OCI-LY1 (cell line): ENCODE data around the gene REXO1.

Experiments
- H2AFZ ChIP-seq: fragments of 200-600 bp; sonication (generic), shearing (Covaris generic); 2 replicates; pipeline ENCODE4 v1.6.0; 2014; ENCODE audit warnings: antibody characterized with exemption, mild to moderate bottlenecking, low read length
- H3F3A ChIP-seq: fragments of 200-600 bp; sonication (generic), shearing (Covaris generic); 2 replicates; pipeline ENCODE4 v1.6.0; 2014; ENCODE audit warnings: mild to moderate bottlenecking, antibody characterized with exemption, low read length, moderate library complexity; ENCODE audit not compliant: insufficient read depth
- H3K27ac ChIP-seq: fragments of 200-600 bp; sonication (generic); 2 replicates; pipeline ENCODE4 v1.5.1; 2014; ENCODE audit warnings: low read length, mixed run types, mild to moderate bottlenecking, low read depth; ENCODE audit not compliant: poor library complexity, severe bottlenecking
- H3K27me3 ChIP-seq: fragments of 200-600 bp; sonication (generic); 2 replicates; pipeline ENCODE4 v1.6.0; 2014; ENCODE audit warnings: antibody characterized with exemption, mild to moderate bottlenecking, low read length, moderate library complexity; ENCODE audit not compliant: insufficient read depth
- H3K36me3 ChIP-seq: fragments of 200-600 bp; sonication (generic); 2 replicates; pipeline ENCODE4 v1.6.1; 2014; ENCODE audit warnings: mild to moderate bottlenecking, antibody characterized with exemption, low read length, moderate library complexity, mixed read lengths; ENCODE audit not compliant: insufficient read depth
- H3K4me1 ChIP-seq: fragments of 200-600 bp; sonication (generic); 2 replicates; pipeline ENCODE4 v1.5.1; 2014; ENCODE audit warnings: mild to moderate bottlenecking, low read length, moderate library complexity; ENCODE audit not compliant: insufficient read depth, severe bottlenecking
- H3K4me2 ChIP-seq: fragments of 200-600 bp; sonication (generic), shearing (Covaris generic); 2 replicates; pipeline ENCODE4 v1.6.1; 2014; ENCODE audit warnings: low read length
- H3K4me3 ChIP-seq: fragments of 200-600 bp; sonication (generic); 2 replicates; pipeline ENCODE4 v1.5.1; 2014; ENCODE audit warnings: low read length, low read depth, mild to moderate bottlenecking, mixed read lengths; ENCODE audit not compliant: poor library complexity, severe bottlenecking
- H3K79me2 ChIP-seq: fragments of 200-600 bp; shearing (Covaris generic); 2 replicates; pipeline ENCODE4 v1.6.1; 2016; ENCODE audit warnings: mixed run types, low read length, mixed read lengths; ENCODE audit not compliant: insufficient read depth
- H3K9ac ChIP-seq: fragments of 200-600 bp; sonication (generic), shearing (Covaris generic); 2 replicates; pipeline ENCODE4 v1.6.1; 2014; ENCODE audit warnings: mild to moderate bottlenecking, low read length, mixed read lengths
- H3K9me2 ChIP-seq: fragments of 200-600 bp; sonication (generic), shearing (Covaris generic); 2 replicates; pipeline ENCODE4 v1.6.1; 2014; ENCODE audit warnings: low read depth, mild to moderate bottlenecking, low read length, mixed read lengths
- H3K9me3 ChIP-seq: fragments of 200-600 bp; shearing (Covaris generic); 2 replicates; pipeline ENCODE4 v1.6.1; 2014; ENCODE audit warnings: low read length, mixed read lengths
- H4K20me1 ChIP-seq: fragments of 200-600 bp; sonication (generic), shearing (Covaris generic); 2 replicates; pipeline ENCODE4 v1.6.0; 2016; ENCODE audit warnings: mild to moderate bottlenecking, low read length; ENCODE audit not compliant: insufficient read depth
- CTCF ChIP-seq: fragments of 200-600 bp; sonication (generic), shearing (Covaris generic); IDR thresholded peaks from 2 replicates; pipeline ENCODE4 v1.5.1; 2017; ENCODE audit warnings: mild to moderate bottlenecking, antibody characterized with exemption, low read length, moderate library complexity, mixed read lengths
- EZH2 ChIP-seq: fragments of 200-600 bp; sonication (generic), shearing (Covaris generic); IDR thresholded peaks from 2 replicates; pipeline ENCODE4 v1.8.0; 2017; ENCODE audit warnings: borderline replicate concordance, mixed run types, mild to moderate bottlenecking, antibody characterized with exemption, low read length, moderate library complexity, mixed read lengths

REXO1 gene

GRCh38 chr19:1848399-1849131, at the start of gene REXO1:
Gene REXO1 (minus strand): TSS chr19:1848483. CDS start chr19:1848358, 125 bp downstream.
- H3K4me2 ChIP-seq = peak within 1 kb of the TSS; percentile 96
- no peaks in the 10 kb centered on the region for H3K9me3 ChIP-seq
- H3K79me2 ChIP-seq = peaks cover 31% of the 10 kb centered on the region
- H3K9me2 ChIP-seq = no peaks in the 10 kb centered on the region
- H3K27ac ChIP-seq = peak within 1 kb of the TSS; percentile 82
- peak within 1 kb of the TSS; percentile 95 for H3K9ac ChIP-seq
- peaks cover 8% of the 10 kb centered on the region; the same call in 1 of the 2 replicates for H3K36me3 ChIP-seq
- peak within 1 kb of the TSS; percentile 98 for H3K4me3 ChIP-seq
- H4K20me1 ChIP-seq = no peaks in the 10 kb centered on the region
- H3K27me3 ChIP-seq = no peaks in the 10 kb centered on the region
- H3K4me1 ChIP-seq = peaks cover 44% of the 10 kb centered on the region
- H2AFZ ChIP-seq = no peak within 1 kb of the TSS
- TF ChIP-seq CTCF (peak; percentile 91), EZH2 (no peak)
- no peaks in the 10 kb centered on the region for H3F3A ChIP-seq

- Histone ChIP-seq H3K27me3 (no peaks in the 10 kb centered on the region), H3K27ac (no peak overlapping the region), H3K4me1 (peaks cover 25% of the 10 kb centered on the region), H3K9me2 (no peaks in the 10 kb centered on the region), H3K36me3 (no peaks in the 10 kb centered on the region), H2AFZ (no peak overlapping the region), H3K9ac (no peak overlapping the region), H3K9me3 (no peaks in the 10 kb centered on the region), H3K79me2 (no peaks in the 10 kb centered on the region), H3K4me2 (no peak overlapping the region), H4K20me1 (no peaks in the 10 kb centered on the region), H3F3A (no peaks in the 10 kb centered on the region; the same call in 1 of the 2 replicates), H3K4me3 (no peak overlapping the region)
- TF ChIP-seq CTCF = no peak
- TF ChIP-seq EZH2 = no peak
Observed at GRCh38 chr19:1896508-1896907, 48.2 kb upstream of the REXO1 start.

DNA sequence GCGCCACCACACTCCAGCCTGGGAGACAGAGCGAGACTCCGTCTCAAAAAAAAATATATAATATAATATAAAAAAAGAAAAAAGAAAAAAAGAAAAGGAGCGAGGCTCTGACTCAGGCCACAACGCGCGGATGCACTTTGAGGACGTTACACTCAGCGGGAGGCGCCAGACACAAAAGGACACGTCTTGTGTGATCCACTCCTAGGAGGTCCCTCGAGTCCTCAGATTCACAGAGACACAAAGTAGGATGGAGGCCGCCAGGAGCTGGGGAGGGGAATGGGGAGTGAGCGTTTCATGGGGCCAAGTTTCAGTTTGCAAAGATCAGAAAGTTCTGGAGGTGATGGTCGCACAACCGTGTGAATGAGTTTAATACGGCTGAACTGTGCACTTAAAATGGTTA, 45.5 kb upstream of the REXO1 start:
- no peak overlapping the region for H3K4me3 ChIP-seq

More for the DNA sequence above, 45.5 kb upstream of the REXO1 start:
- Histone ChIP-seq H2AFZ (no peak overlapping the region), H3K36me3 (no peaks in the 10 kb centered on the region), H3K9me2 (no peaks in the 10 kb centered on the region), H3K79me2 (no peaks in the 10 kb centered on the region), H3K4me2 (no peak overlapping the region), H3K4me1 (peaks cover 25% of the 10 kb centered on the region), H4K20me1 (no peaks in the 10 kb centered on the region), H3K9me3 (no peaks in the 10 kb centered on the region), H3F3A (no peaks in the 10 kb centered on the region; the same call in 1 of the 2 replicates), H3K27ac (no peak overlapping the region), H3K27me3 (no peaks in the 10 kb centered on the region), H3K9ac (no peak overlapping the region)
- no peak for TF ChIP-seq CTCF
